Stimulated activated CD4-positive, alpha-beta T cell treated with anti-CD3 and anti-CD28 coated beads, Interleukin-15, amount 100 ng/mL, for 1 hour (primary cell): ENCODE measurements around the gene DAP.

Experiments used
- DNase-seq, 2 donors: peaks; one replicate each; pipeline ENCODE4 v3.0.0-alpha.2; 2020; ENCODE audit warnings: low read depth in 1 of 2, low spot score in 1 of 2

Gene DAP

DNA sequence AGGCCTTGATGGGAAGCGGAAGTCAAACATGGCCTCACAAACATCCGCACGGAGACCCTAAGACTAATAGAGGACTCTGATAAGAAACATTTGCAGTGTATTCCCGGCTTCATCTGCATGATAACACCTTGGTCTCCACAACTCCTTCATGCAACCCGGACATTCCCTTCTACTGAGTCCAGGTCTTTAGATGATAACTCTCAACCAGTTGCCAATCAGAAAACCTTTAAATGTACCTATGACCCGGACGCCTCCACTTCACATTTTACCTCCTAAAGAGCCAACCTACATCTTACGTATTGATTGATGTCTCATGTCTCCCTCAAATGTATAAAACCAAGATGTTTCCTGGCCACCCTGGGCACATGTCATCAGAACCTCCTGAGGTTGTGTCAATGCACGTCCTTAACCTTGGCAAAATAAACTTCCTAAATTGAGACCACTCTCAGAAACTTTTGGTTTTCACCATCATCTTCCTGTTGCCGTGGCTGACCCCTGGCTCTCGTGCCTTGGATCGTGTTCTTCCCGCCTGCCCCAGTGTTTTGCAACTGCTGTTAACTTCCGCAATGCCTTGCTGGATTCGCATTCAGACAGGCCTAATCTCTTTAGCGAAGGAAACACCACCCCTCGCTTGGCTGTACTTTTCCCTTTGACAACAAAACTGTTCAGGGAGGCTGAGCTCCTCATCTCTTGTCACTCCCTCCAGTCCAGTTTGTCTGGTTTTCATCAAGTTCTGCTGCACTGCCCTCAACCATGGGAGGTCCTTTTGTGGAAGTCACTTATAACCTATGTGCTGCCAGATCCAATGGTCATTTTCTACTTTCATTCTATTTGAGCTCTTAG is 1.1 kb upstream of the DAP start:
- no peak for DNase-seq

DNA sequence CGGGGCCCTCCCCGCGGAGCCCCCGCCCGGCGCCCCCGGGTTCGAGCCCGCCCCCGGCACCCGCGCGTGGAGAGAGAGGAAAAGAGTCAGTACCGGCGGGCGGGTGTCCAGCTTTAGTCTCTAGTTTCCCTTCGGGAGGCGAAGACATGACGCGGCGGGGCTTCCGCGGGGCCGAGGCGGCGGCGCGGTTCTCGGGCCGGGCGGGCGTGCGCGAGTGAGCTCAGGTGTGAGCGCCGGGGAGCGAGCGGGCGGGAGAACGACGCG is 181 bp downstream of the DAP start:
- DNase-seq, result no peak

DNA sequence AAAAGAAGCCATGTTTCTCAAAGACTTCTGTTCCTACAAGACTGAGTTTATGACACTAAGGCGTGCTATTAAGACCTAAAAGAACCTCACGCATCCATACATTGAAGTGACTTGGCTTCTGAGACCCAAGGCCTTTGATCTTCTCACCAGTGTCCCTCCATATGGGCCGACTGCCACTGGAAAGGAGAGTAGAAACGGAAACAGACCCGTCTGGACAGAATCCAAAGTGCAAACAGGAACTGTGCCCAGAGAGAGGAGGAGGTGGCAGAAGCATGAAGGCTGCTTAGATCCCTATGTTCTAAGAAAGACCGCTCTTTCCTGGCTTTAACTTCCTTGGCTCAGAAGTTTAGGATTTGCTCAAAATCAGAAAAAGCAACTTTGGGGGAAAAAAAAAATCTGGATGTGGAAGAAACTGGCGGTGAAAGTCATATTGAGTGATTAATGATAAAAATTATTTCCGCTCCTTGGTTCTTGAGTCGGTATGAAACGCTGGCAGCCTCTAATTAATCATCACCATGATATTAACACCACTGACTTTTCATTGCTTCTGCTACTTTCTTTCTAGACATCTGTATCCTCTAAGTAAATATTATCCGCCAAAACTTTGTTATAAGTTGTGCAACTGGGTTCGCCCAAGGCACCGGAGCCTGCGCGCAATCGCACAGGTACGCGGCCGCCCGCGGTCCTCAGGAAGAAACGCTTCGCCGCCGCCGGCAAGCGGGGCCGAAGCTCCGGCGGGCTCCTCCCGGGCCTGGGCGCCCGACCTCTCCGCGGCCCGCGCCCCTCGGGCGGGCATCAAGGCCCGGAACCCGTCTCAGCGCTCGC is 726 bp downstream of the DAP start:
- no peak for DNase-seq

DNA sequence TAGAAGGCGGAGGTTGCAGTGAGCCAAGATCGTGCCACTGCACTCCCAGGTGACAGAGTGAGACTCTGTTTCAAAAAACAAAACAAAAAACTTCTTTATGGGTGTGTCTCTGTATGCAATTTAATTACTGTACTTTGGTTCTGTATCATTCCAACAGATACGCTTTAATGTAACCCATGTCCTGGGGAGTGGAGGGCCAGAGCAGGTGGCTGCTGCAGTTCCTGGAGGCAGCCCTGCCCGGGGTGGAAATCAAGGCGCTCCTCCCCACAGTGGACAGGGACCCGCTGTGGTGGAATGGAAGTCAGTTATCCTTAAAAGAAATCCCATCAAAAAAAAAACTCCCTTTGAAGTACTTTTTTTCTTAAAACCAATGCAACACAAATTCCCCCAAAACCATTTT is 1.9 kb downstream of the DAP start:
- no peak for DNase-seq

DNA sequence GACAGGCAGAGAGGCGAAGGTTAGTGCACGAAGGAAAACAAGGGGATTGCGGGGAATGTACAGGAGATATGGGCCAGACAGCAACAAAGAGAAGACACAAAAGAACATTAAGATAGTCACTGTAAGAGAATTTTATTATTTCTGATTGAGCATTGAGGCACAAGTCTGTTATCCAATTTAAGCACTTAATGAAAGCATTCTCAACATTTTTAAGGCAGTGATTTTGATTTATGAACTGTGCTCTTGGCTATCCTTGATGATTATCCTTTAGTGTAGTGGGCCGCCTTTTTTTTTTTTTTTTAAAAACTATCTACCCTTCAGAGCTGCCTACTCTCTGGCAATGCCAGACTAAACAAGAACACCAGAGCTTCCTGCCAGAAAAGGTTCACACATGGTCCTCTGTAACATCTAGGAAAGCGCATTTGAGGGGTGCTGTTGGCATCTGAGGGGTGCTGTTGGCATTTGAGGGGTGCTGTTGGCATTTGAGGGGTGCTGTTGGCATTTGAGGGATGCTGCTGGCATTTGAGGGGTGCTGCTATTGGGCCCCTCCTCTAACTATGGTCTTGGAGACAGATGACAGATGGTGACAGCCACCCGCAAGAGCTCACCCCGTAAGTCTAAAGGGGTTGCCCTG is 3.0 kb downstream of the DAP start:
- no peak for DNase-seq

DNA sequence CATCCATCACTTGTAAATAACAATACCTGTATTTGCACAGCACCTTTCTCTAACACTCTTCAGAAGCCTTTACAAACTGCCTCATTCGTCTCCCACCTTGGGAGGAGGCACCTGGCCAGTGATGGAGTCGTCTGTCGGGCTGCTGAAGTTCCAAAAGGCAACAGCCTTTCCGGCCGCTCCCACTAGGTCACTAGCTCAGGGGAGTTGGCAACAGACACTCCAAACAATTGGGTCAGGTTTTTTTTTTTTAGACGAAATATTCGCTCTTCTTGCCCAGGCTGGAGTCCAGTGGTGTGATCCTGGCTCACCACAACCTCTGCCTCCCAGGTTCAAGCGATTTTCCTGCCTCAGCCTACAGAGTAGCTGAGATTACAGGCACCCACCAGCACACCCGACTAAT is 4.0 kb downstream of the DAP start:
- DNase-seq, result no peak

DNA sequence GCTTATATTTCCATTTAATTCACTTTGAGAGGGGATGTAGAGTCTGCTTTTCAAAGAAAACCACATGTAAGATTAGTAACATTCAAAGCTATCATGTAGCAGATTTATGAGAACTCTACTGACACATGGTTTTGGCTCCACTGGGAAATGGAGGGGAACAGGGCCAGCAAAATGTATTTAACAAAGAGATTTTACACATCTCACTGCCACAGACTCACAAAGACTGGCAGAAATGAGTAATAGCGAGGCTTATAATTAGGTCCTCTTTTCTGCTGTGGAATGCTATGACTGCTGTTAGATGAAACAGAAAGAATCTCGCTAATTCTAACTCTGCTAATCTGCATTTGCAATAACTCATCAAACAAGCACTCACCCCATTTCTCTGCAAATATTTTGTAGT is 4.5 kb downstream of the DAP start:
- no peak for DNase-seq

DNA sequence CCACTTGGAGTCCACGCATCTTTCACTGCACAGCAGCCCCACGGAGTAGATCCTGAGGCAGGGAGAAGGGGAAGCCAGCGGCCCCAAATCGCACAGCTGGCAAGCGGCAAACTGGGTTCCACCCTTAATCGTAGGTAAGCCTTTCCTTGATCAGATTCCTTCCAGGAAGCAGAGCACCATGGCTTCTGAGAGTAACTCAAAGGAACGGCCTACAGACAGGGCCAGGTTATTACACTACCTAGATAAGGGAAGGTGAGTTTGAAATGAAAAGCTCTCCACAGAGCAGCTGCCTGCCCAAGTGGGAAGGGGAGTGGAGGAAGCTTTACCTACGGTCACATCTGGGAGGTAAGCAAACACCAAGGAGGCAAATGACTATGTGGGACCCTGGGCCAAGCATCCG is 7.9 kb downstream of the DAP start:
- no peak for DNase-seq

DNA sequence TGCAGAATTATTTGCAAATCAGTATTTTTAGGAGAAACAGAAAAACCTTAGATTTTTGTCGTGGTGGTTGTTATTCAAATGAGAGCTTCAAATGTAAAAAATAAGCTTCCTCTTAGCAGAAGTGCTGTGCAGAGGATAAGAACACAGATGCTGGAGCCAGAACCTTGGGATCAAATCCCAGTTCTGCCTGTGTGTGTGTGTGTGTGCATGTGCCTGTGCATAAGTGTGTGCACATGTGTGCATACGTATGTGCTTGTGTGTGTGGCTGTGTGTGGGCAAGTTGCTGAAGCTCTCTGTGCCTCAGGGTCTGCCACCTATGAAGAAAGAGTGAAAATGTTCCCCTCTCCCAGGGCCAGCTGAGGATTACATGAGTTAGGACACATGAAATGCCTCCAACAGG is 8.6 kb downstream of the DAP start:
- no peak for DNase-seq

DNA sequence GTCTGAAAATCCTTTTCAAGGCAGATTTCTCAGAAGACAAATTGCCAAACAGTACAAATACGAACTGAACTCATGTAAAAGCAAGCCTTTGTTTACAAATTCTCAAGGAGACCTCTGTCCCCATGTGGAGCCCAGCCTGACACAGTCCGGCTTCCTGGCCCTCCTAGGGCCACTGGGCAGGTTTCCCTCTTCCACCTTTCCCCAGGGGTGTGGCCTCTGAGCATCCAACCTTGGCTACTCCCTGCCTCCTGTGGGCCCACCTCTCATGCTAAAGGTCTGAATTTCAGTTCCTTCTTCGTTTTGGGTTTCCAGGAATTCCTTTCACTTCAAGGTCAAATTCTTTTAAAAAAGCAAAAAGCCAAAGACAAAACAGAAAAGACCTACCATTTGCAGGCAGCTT is 10.1 kb downstream of the DAP start:
- DNase-seq, result no peak

DNA sequence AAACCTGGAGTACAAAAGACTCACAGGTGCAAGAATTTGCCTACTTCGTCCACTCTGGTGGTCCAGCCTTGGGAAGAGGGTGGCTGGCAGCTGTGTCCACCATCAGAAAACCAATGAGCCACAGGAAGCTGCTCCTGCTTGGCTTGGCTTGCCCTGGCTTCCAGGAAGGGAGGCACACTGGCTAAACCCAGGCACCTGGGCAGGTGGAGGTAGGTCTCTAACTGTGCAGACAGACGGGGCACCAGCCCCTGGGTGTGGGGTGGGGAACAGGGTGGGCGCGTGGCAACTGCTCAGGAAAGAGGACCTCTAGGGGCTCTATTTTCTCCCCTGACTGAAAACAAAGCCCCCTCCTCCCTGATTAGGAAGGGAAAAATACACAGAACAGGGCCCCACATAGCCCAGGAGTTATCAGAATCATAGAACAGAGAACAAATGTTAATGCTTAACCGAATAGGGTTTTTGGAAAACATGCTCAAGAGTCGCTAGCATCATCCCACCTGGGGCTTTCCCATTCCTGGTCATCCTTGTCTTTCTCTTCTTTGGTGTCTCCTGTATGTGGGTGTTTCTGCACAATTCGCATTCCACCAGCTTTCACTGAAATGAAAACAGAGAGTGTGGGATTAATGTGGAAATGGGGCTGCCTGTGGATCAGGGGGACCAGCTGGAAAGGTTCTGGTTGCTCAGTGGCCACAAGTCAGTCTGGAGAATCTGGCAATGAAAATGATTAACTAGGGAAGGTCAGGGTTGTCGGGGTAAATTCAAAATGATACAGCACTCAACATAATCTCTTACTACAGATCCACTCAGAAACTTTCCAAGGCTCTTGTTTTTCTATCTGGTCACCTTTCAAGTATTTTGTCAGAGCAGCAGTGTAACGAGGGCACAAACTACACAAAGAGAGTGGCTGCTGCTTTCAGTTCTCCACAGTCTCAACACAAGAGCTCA is 13.1 kb downstream of the DAP start:
- DNase-seq, result no peak

DNA sequence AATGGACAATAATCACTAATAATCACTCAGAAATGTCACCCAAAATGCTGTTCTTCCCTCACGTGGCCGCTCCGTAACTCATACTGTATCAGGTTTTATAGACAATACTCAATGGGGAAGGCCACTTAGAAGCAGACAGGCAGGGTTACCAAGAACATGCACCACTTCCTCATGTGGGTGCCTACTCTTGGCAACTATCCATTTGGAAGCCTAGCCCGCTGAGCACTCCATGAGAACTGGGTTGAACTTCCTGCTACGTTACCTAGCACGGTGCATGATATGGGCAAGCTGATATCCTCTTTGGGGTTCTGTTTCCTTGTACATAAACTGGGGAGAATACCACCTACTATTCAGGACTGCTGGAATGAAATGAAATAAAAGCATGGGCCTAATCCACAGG is 14.3 kb downstream of the DAP start:
- DNase-seq, result no peak

DNA sequence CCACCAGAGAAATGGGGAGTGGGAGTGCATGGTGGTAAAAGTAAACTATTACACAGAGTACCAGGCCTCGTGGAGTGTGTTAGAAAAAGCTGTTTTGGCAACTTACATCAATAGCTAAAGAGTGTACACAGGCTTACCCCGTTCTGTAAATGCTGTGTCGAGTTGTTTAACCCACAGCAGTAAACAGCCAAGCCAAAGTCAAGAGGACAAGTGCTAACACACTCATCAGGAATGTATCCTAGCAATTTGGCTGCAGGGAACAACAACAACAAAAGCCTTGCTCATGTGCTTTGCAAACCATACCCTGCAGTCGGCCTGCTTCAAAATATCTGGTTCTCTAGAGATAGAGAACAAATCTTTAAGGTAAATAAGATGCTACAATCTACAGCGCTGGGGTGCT is 15.9 kb downstream of the DAP start:
- DNase-seq, result no peak

DNA sequence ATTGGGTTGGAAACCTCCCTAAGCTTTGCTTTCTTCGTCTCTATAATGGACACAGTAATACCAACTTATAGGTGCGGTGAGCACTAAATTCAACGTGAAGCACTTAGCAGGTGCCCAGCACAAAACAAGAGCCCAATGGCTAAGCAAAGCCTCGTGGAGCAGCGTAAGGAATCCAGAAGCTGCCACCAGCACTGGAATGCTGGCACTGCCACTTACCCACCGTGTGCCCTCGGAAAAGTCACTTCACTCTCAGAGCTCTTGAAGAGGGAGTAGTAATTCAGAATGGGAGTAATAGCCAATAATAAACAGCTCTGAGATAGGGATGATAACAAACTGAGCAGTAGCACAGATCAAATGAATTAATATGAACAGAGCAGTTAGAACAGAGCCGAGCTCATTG is 16.4 kb downstream of the DAP start:
- no peak for DNase-seq

DNA sequence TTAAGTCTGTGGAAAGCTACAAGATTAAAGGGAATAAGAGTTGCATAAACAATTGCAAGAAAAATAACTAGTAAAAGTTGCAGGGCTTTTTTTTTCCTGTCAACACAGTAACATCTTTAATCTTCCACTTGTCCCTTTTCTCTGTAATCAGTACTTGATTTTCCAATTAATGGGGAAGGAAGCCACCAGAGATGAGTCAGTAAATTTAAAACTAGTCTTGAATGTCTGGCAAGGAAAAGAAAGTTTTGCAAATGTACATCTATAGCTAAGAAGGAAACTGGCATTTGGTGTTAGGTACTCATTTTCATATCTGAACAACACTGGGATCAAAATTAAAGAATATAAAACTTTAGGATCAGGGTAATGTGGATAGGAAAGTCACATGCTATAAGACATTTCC is 17.1 kb downstream of the DAP start:
- DNase-seq, result no peak

DNA sequence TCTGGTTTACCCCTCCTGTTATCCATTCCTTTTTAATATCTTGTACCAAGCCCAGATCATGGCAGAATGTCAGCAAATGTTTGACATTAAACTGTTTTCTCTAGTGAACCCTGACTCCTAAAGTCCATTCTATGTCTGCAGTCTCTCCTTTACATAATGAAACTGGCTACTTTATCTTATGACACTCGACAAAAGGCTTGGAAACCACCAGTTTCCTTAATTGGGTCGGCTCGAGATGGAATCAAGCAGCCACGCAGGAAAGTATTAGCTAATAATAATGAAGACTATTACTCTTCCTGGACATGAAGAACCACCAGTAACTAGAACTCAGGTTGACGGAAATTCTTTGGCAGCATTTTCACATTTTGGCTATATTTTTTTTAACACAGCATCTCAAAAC is 17.5 kb downstream of the DAP start:
- no peak for DNase-seq

DNA sequence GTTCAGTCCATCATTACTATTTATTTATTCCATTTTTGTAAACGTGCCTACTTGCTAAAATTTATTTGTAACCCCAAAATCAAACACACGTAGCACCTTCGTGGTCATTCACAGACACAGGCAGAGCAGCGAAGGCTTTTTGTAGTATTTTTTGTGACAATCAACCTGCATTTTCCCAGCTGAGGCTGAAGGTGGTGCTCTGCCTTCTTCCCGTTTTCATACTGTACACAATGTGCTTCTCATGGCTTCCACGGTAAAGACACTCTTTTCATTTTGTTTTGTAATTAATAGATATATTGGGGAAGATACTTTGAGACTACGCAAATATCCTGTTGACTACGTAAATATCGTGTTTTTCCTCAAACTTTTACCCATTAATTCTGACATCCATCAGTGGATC is 19.4 kb downstream of the DAP start:
- no peak for DNase-seq

DNA sequence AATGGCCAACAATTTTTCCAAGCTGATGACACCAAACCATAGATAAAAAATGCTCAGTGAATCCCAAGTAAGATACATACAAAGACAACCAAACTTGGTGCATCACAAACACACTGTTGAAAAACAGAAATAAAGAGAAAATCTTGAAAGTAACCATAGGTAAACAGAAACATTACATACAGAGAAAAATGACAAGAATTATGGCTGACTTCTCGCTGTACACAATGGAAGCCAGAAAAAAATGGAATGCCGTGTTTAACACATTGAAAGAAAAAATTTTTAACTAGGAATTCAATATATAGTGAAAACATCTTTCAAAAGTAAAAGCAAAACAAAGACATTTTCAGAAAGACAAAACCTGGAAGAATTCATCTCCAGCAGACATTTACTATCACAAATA is 20.6 kb downstream of the DAP start:
- DNase-seq, result no peak

DNA sequence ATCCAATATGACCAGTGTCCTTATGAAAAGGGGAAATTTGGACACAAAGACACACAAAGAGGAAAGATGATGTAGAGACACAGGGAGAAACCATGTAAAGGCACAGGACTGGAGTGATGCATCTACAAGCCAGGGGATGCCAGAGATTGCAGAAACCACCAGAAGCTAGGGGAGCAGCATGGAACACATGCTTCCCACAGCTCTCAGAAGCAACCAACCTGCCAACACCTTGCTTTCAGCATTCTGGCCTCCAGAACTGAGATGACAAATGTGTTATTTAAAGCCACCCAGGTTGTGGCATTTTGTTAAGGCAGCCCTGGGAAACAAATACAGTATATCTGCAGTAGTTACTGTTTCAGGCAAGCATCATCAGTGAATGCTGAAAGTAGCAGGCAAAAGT is 23.2 kb downstream of the DAP start:
- DNase-seq, result no peak

DNA sequence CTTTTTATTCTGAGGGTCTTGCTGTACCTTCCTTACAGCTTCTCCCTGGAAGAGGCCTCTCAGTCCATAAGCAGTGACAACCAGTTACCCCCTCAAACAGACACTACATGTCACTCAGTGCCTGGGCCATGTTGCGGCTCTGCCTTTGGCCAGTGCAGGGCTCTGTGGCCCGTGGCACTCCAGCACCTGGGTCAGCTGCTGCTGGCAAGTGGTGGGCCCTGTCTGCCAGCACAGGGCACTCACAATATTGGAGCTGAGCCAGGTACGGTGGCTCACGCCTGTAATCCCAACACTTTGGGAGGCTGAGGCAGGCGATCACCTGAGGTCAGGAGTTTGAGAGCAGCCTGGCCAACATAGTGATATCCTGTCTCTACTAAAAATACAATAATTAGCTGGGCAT is 24.2 kb downstream of the DAP start:
- DNase-seq, result no peak

DNA sequence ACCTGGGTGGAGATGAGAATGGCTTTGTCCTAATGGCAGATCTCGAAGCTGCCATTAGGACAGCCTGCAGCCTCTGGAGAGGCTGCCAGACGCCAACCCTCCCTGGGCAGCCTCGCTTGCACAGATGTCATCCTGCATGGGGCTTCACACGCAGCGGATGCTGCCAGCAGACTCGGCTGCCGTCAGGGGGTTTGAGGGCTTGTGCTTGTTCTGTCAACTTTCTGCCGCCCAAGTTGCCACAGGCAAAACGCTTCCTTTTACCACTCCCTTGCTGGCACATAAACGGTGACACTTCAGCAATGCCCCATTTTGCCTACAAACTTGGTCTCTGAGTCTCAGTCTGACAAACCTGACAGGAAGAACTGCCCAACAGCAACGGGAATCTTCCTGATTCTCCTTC is 24.7 kb downstream of the DAP start:
- no peak for DNase-seq
